HL-60/S4 treated with phorbol 12-myristate 13-acetate at 8.2 ng/mL for 4 days and 3 days (cell line): ENCODE measurements around the gene ATP6V1G1.
"Not testable (repeated sequence)": the region's sequence is repeated elsewhere in the genome, so short reads cannot be mapped to it uniquely, and the experiment has no call there.

Experiments used
- in situ Hi-C: fragments of 300-500 bp; cut with MboI; formaldehyde crosslinking; loops from 2 replicates; pipeline ENCODE4 v1.15.0; 2022; ENCODE audit warnings: low sequenced_read_pairs

The ATP6V1G1 gene

GRCh38 chr9:114576779-114577178 is 10.8 kb upstream of the ATP6V1G1 start:
- in situ Hi-C loops = not testable (repeated sequence)

DNA sequence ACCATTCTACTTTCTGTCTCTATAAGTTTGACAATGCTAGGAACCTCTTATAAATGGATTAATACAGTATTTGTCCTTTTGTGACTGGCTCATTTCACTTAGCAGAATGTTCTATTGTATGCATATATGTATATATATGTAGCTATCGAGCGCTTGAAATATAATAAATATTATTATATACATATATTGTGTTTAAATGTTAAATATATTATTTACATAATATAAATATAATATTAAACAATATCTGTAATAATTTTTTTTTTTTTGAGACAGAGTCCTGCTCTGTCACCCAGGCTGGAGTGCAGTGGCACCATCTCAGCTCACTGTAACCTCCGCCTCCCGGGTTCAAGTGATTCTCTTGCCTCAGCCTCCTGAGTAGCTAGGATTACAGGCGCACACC is 9.4 kb upstream of the ATP6V1G1 start:
- in situ Hi-C loops = not testable (repeated sequence)

DNA sequence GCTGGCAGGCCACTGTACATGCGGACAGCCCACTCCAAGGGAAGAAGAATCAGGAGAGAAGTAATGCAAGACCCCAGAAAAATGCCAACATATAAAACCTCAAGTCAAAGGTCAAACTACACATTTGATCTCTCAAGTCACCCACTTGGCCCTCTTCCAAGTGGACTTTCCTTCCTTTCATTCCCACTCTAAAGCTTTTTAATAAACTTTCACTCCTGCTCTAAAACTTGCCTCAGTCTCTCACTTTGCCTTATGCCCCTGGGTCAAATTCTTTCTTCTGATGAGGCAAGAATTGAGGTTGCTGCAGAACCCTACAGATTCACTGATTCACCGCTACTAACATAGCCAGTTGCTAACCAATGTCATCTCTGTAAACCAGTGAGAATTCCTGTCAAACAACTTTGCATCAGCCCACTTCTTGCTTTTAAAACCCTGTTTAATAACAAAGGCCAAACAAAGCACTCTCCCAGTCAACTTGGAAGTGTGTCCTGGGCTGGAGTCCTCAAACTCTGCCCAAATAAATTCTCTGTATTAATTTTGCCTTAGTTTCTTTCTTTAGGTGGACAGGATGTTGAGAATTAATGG is 6.9 kb upstream of the ATP6V1G1 start:
- in situ Hi-C loops = no loop called here

DNA sequence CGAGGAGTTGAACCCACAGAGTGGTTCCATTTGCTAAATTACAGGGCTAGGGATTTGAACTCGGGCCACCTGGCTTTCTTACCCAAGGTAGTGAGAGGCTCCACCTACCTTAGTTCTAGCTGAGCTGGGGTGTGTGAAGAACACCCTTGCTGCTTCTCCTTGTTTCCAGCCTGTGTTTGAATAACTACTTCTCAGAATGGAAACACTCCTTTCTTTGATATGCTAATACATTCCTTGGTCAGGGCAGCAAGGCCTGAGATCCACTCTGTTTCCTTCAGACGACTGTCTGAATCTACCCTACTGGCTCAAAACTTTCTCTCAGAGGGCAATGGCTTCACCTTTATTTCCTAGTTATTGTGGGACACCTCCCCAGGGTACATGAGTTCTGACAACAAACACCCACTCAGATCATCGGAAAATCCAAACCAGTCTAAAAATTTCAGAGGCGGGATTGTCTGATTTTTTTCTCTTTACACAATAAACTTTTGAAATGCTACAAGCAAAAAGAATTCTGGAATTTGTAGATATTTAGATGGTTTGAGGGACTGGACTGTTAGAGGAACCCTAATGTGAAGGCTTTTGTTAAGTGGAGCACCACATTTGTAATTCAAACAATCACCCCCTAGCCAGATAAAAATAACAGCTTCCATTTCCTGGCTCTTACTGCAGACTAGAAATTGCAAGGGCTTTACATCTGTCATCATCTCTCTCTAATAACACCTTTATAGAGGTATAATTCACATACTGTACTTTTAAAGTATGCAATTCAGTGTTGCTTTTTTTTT is 4.0 kb upstream of the ATP6V1G1 start:
- in situ Hi-C loops = no loop called here

- in situ Hi-C loops = no loop called here
Observed at GRCh38 chr9:114588210-114588609, 641 bp downstream of the ATP6V1G1 start.

DNA sequence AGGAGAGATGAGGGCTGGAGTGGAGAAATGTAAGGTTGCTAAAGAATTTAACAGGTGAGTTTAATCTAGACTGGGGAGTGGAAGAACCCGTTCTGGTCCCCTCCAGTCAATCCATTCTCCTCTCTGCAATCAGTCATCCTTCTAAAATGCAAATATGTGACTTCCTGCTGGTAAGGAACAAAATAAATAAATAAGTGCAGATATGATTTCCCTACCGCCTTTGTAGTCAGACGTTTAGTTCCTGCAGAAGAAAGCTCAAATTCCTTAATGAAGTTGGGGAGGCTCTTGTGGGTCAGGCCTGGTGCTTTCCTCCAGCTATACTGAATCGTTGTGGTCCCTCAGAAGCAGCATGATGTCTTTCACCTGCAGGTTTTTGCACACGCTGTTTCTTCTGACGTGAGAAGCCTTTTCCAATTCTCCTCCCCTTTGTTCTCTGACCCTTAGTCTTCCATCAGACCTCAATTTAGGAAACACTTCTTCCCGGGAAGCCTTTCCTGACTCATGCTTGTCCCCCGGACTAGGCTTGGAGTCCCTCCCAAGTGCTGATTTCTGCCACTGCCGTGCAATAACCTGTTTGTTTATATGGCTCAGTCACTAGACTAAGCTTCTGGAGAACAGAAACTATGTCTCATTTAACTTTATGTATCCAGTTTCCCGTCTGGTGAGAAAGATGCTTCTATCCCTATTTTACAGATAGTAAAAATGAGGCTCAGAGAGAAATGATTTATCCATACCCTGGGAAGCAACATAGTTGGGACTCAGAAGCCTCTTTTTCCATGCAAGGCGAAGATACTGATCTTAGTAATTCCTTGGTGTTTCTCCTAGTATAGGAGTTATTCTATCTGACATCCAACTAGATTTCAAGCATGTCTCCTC is 1.3 kb downstream of the ATP6V1G1 start:
- in situ Hi-C loops = no loop called here

- in situ Hi-C loops = no loop called here
Observed at GRCh38 chr9:114590328-114590727, 2.8 kb downstream of the ATP6V1G1 start.

- in situ Hi-C loops = no loop called here
Observed at GRCh38 chr9:114591291-114591787, 3.8 kb downstream of the ATP6V1G1 start.

- in situ Hi-C loops = no loop called here
Observed at GRCh38 chr9:114591849-114592248, 4.3 kb downstream of the ATP6V1G1 start.

DNA sequence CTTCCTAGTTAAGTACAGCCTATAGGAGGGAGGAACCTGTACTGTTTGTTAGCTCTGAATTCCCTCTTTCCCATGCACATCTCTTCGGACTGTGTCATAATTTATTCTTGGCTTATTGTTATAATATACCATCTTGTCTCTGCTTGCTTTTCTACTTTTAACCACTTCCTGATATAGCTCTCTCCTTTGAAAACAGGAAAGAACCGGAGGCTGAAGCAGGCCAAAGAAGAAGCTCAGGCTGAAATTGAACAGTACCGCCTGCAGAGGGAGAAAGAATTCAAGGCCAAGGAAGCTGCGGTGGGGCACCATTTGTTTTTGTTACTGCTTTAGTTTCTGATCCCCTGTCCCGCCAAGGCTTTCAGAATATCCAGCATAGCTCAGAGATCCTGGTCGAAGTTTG is 4.8 kb downstream of the ATP6V1G1 start:
- in situ Hi-C loops = no loop called here

DNA sequence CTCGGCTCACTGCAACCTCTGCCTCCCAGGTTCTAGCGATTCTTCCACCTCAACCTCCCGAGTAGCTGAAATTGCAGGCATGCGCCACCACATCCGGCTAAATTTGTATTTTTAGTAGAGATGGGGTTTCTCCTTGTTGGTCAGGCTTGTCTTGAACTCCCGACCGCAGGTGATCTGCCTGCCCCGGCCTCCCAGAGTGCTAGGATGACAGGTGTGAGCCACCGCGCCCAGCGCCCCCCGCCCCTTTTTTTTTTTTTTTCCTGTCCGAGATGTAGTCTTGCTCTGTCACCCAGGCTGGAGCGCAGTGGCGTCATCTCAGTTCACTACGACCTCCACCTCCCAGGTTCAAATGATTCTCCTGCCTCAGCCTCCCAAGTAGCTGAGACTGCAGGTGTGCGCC is 6.6 kb downstream of the ATP6V1G1 start:
- in situ Hi-C loops = no loop called here

DNA sequence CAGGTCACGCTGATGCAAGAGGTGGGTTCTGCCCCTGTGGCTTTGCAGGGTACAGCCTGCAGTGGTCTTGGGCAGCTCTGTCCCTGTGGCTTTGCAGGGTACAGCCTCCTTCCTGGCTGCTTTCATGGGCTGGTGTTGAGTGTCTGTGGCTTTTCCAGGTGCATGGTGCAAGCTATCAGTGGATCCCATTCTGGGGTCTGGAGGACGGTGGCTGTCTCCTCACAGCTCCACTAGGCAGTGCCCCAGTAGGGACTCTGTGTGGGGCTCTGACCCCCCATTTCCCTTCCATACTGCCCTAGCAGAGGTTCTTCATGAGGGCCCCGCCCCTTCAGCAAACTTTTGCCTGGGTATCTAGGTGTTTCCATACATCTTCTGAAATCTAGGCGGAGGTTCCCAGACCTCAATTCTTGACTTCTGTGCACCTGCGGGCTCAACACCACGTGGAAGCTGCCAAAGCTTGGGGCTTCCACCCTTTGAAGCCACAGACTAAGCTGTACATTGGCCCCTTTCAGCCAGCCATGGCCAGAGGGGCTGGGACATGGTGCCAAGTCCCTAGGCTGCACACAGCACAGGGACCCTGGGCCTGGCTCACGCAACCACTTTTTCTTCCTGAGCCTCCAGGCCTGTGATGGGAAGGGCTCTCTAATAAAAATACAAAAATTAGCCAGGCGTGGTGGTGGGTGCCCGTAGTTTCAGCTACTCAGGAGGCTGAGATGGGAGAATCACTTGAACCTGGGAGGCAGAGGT is 13.1 kb downstream of the ATP6V1G1 start:
- in situ Hi-C loops = not testable (repeated sequence)

GRCh38 chr9:114601787-114602186 is 14.2 kb downstream of the ATP6V1G1 start:
- in situ Hi-C loops = not testable (repeated sequence)

DNA sequence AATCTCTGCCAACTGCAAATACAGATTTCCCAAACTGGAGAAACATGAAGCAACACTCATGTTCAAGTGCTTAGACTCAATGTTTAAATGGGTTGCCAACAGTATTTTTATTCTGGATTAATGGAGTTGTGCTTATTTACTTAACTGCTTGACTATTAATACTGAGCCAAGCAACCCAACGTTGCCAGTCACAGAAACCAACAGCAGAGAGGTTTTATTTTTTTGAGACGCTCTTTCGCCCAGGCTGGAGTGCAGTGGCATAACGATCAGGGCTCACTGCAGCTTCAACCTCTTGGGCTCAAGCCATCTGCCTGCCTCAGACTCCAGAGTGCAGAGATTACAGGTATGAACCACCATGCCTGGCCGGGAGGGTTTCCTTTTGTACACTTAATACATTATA is 15.1 kb downstream of the ATP6V1G1 start:
- in situ Hi-C loops = no loop called here

GRCh38 chr9:114603248-114603647 is 15.7 kb downstream of the ATP6V1G1 start:
- in situ Hi-C loops = no loop called here

DNA sequence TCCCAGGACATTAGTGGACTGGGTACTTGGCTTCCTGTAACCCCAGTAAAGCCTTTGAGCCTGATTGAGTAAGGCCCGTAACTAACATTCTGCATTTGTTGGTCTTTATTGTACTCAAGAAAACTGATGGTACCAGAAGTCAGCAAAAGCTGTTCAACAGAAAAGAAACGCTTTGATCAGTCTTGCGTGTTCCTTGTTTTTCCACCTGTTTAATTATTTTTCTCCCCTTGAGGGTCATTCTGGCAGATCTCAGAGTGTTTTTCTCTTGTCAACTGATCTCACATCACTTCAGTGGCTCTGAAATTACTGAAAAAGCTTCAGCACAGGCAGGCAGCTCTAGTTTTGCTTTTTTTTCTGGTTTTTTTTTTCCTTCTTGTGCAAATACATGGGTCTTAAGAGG is 17.4 kb downstream of the ATP6V1G1 start:
- in situ Hi-C loops = no loop called here

- in situ Hi-C loops = no loop called here
Observed at GRCh38 chr9:114606068-114606467, 18.5 kb downstream of the ATP6V1G1 start.

GRCh38 chr9:114606597-114607207 is 19.1 kb downstream of the ATP6V1G1 start:
- in situ Hi-C loops = no loop called here

DNA sequence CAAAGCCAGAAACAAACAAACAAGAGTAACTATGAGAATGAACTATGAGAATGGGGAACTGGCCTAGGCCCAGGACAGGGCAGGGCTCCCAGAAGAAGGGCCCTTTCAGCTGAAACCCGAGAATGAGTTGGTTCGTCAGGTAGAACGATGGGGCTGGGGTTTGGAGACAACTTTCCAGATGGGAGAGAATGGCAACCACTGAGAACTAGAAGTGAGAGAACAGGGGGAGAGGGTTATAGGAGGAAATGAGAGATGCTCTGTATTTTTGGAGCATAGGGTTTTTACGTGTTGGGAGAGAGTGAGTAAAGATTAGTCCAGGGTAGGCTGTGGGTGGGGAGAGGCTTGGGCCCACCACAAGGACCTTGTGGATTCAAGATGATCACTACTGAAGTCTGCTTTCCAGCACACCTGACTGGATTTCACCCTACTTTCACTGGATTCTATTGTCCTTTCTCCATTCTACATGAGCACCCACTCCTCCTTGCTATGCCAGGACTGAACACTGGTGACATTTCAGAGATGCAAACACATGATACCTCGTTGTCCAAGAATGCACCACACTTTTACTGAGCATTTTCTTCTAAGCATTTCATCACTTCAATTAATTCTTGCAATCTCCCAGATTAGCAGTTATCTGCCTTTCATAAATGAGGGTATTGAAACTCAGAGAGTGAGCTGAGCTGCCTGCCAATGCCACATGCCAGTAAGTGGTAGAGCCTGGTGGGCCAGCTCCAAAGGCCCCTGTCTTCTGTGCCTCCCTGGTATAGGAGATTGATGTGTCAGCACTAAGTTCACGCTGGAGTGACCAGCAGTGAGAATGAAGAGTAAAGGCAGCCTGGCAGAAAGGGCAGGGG is 20.3 kb downstream of the ATP6V1G1 start:
- in situ Hi-C loops = no loop called here

GRCh38 chr9:114608525-114608796 is 20.9 kb downstream of the ATP6V1G1 start:
- in situ Hi-C loops = no loop called here
